OCI-M2 (cell line): ENCODE data around the gene HOXB3.

ENCODE experiments used
- DNase-seq: peaks from one replicate; lab custom pipeline; 2025; ENCODE audit not compliant: unreplicated experiment; lab: John Stamatoyannopoulos, UW

HOXB3 gene

GRCh38 chr17:48571024-48571818, 18.8 kb downstream of the HOXB3 start:
- no peak for DNase-seq

GRCh38 chr17:48570325-48571023, 19.6 kb downstream of the HOXB3 start:
- DNase-seq, result no peak

- no peak for DNase-seq
Observed at GRCh38 chr17:48569674-48570324, 20.2 kb downstream of the HOXB3 start.

GRCh38 chr17:48569240-48569582, 20.8 kb downstream of the HOXB3 start:
- no peak for DNase-seq

- DNase-seq, result no peak
Observed at GRCh38 chr17:48568499-48569239, 21.4 kb downstream of the HOXB3 start.

GRCh38 chr17:48567646-48568354, 22.2 kb downstream of the HOXB3 start:
- DNase-seq, result no peak

GRCh38 chr17:48567209-48567608, 22.8 kb downstream of the HOXB3 start:
- DNase-seq, result no peak

GRCh38 chr17:48566717-48567116, 23.3 kb downstream of the HOXB3 start:
- no peak for DNase-seq

- no peak for DNase-seq
Observed at GRCh38 chr17:48565925-48566710, 23.9 kb downstream of the HOXB3 start.

- DNase-seq, result no peak
Observed at GRCh38 chr17:48565022-48565554, 25.0 kb downstream of the HOXB3 start.

- DNase-seq, result no peak
Observed at GRCh38 chr17:48564188-48565021, 25.6 kb downstream of the HOXB3 start.

- DNase-seq, result no peak
Observed at GRCh38 chr17:48563867-48564187, 26.2 kb downstream of the HOXB3 start.

GRCh38 chr17:48563385-48563838, 26.6 kb downstream of the HOXB3 start:
- DNase-seq, result no peak

GRCh38 chr17:48562934-48563333, 27.1 kb downstream of the HOXB3 start:
- no peak for DNase-seq

- no peak for DNase-seq
Observed at GRCh38 chr17:48561884-48562810, 27.9 kb downstream of the HOXB3 start.

- no peak for DNase-seq
Observed at GRCh38 chr17:48559840-48560817, 29.9 kb downstream of the HOXB3 start.
